Keratinocyte (primary cell): Measurements from ENCODE around the gene SEC14L2. TPM values are rescaled to one million over a fixed set of nuclear protein-coding genes. Genes with fewer than 3 reads are reported as not detected.

Experiments
- DNase-seq: peaks from one replicate; pipeline ENCODE4 v3.0.0-alpha.2; 2011; ENCODE audit warnings: low read depth, missing footprints, low spot score
- FAIRE-seq: peaks from 2 replicates; lab custom pipeline; 2011; peaks lifted over from hg19 to GRCh38; lab: Jason Lieb, UNC
- H2AFZ ChIP-seq: 2 replicates; pipeline ENCODE4 v1.6.0; 2012; ENCODE audit warnings: low read length, control low read depth, inconsistent platforms; ENCODE audit not compliant: control insufficient read depth
- H3K27ac ChIP-seq: 2 replicates; pipeline ENCODE4 v1.5.1; 2011; ENCODE audit warnings: low read length; ENCODE audit not compliant: control insufficient read depth, insufficient read depth
- H3K27me3 ChIP-seq: 3 replicates; pipeline ENCODE4 v1.6.0; 2011; ENCODE audit warnings: low read length; ENCODE audit not compliant: control insufficient read depth, insufficient read depth; ENCODE audit errors: extremely low read depth
- H3K36me3 ChIP-seq, 2 experiments: 2 replicates in 1 of 2; 3 replicates in 1 of 2; pipeline ENCODE4 v1.5.1; 2011; ENCODE audit warnings: low read length in 2 of 2, mild to moderate bottlenecking in 1 of 2; ENCODE audit not compliant: control insufficient read depth in 2 of 2, insufficient read depth in 2 of 2; ENCODE audit errors: extremely low read depth in 1 of 2
- H3K4me1 ChIP-seq: 3 replicates; pipeline ENCODE4 v1.5.1; 2011; ENCODE audit warnings: low read length; ENCODE audit not compliant: control insufficient read depth, insufficient read depth; ENCODE audit errors: extremely low read depth
- H3K4me2 ChIP-seq: 3 replicates; pipeline ENCODE4 v1.6.0; 2011; ENCODE audit warnings: low read depth, low read length; ENCODE audit not compliant: control insufficient read depth, insufficient read depth; ENCODE audit errors: extremely low read depth
- H3K4me3 ChIP-seq, 3 experiments: fragments of 200-600 bp in 1 of 3; sonication (generic) in 1 of 3; 2 replicates in 2 of 3; 3 replicates in 1 of 3; pipeline ENCODE4 v1.5.1; 2011 to 2016; ENCODE audit warnings: low read length in 3 of 3, mild to moderate bottlenecking in 3 of 3, control low read depth in 2 of 3, inconsistent platforms in 1 of 3, low read depth in 1 of 3, mixed read lengths in 1 of 3, mixed run types in 1 of 3, moderate library complexity in 1 of 3; ENCODE audit not compliant: control insufficient read depth in 2 of 3, insufficient read depth in 2 of 3; ENCODE audit errors: extremely low read depth in 1 of 3
- H3K79me2 ChIP-seq: 2 replicates; pipeline ENCODE4 v1.6.0; 2012; ENCODE audit warnings: low read length; ENCODE audit not compliant: control insufficient read depth, insufficient read depth
- H3K9ac ChIP-seq: 3 replicates; pipeline ENCODE4 v1.6.0; 2011; ENCODE audit warnings: low read length; ENCODE audit not compliant: control insufficient read depth, insufficient read depth; ENCODE audit errors: extremely low read depth
- H3K9me1 ChIP-seq: 3 replicates; pipeline ENCODE4 v1.6.0; 2011; ENCODE audit warnings: low read length; ENCODE audit not compliant: control insufficient read depth, insufficient read depth; ENCODE audit errors: extremely low read depth
- H3K9me3 ChIP-seq: 2 replicates; pipeline ENCODE4 v1.5.1; 2012; ENCODE audit warnings: low read depth, low read length; ENCODE audit not compliant: control insufficient read depth
- H4K20me1 ChIP-seq: 3 replicates; pipeline ENCODE4 v1.6.0; 2011; ENCODE audit warnings: low read length; ENCODE audit not compliant: control insufficient read depth, insufficient read depth; ENCODE audit errors: extremely low read depth
- EZH2 ChIP-seq: IDR thresholded peaks from one replicate; pipeline ENCODE4 v1.6.1; 2012; ENCODE audit warnings: inconsistent platforms, mild to moderate bottlenecking, low read length, moderate library complexity
- dilution Hi-C: fragments of 300-500 bp; cut with MboI; formaldehyde crosslinking; loops from one replicate; pipeline ENCODE4 v1.7.0; 2020; ENCODE audit warnings: low sequenced_read_pairs; ENCODE audit not compliant: extremely low pct_ligation_motif_present
- polyA plus RNA-seq, 5 experiments: library from polyadenylated mRNA; depleted of rRNA in 3 of 5; stranded (reverse) in 3 of 5; stranded (forward) in 1 of 5; unstranded in 1 of 5; fragments of >200 nt; gene quantifications; 1 replicate in 1 of 5; 2 replicates in 3 of 5; 3 replicates in 1 of 5; pipeline versions ENCODE4 v1.2.1 to v1.2.3, GENCODE V29; 2011 to 2012; ENCODE audit warnings: missing spikeins in 2 of 5, low read depth in 1 of 5, low replicate concordance in 1 of 5
- TF ChIP-seq, protein P1 (sequence below), 3 experiments: IDR thresholded peaks in 1 of 3; conservative IDR thresholded peaks in 1 of 3; optimal IDR thresholded peaks in 1 of 3; 2 replicates in 2 of 3; 3 replicates in 1 of 3; pipeline versions ENCODE3 to v1.5.1; 2011; ENCODE audit warnings: low read length in 3 of 3, mild to moderate bottlenecking in 3 of 3, moderate library complexity in 2 of 3, control low read depth in 1 of 3, inconsistent platforms in 1 of 3; ENCODE audit not compliant: insufficient read depth in 2 of 3; ENCODE audit errors: extremely low read depth in 1 of 3

SEC14L2 gene
- polyA plus RNA-seq, 1 donor (not counting 4 experiments of a cell fraction or from before 2014, with no cell fraction given), result 103 TPM

GRCh38 chr22:30455075-30455840 is 58.4 kb downstream of the SEC14L2 start:
- H2AFZ ChIP-seq, result no peak overlapping the region
- dilution Hi-C loops, result no loop called here
- no peaks in the 10 kb centered on the region for H3K9me1 ChIP-seq

DNA sequence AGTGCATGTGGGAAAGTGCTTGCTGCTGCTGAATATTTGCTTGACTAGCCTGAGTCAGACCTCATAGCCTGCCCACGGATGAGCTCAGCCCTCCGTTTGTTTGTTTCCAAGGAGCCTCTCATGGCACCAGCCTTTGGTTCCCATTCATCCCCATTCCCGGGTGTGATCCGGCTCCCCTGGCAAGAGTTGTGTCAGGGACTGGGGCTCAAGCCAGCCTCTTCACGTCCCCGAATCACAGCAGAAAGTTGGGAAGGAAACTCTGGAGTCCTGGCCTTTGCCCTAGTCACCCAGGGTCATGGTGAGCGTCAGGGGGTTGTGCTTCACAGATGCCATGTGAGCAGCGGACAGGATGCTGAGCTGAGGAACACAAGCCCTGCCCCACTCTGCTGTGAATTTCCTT is 61.2 kb downstream of the SEC14L2 start:
- no peak overlapping the region for H3K27ac ChIP-seq
- no peak overlapping the region for H3K9ac ChIP-seq
- no peak overlapping the region for H2AFZ ChIP-seq
- H3K4me2 ChIP-seq, result no peak overlapping the region
- TF ChIP-seq, protein P1, sequence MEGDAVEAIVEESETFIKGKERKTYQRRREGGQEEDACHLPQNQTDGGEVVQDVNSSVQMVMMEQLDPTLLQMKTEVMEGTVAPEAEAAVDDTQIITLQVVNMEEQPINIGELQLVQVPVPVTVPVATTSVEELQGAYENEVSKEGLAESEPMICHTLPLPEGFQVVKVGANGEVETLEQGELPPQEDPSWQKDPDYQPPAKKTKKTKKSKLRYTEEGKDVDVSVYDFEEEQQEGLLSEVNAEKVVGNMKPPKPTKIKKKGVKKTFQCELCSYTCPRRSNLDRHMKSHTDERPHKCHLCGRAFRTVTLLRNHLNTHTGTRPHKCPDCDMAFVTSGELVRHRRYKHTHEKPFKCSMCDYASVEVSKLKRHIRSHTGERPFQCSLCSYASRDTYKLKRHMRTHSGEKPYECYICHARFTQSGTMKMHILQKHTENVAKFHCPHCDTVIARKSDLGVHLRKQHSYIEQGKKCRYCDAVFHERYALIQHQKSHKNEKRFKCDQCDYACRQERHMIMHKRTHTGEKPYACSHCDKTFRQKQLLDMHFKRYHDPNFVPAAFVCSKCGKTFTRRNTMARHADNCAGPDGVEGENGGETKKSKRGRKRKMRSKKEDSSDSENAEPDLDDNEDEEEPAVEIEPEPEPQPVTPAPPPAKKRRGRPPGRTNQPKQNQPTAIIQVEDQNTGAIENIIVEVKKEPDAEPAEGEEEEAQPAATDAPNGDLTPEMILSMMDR (optimal IDR thresholded peaks at IDR 0.05 in 1 of 3, IDR thresholded peaks at IDR 0.05 in 1 of 3, conservative IDR thresholded peaks at IDR 0.05 in 1 of 3; ENCODE audit: extremely low read depth in 1 of 3, insufficient read depth in 2 of 3, low read length in 3 of 3), result no peak
- TF ChIP-seq EZH2, result no peak
- dilution Hi-C loops, result no loop called here
- H3K27me3 ChIP-seq, result no peaks in the 10 kb centered on the region
- H4K20me1 ChIP-seq, result peaks cover 3% of the 10 kb centered on the region
- H3K4me1 ChIP-seq, result no peaks in the 10 kb centered on the region
- FAIRE-seq (no peak), DNase-seq (no peak)
- H3K9me3 ChIP-seq, result no peaks in the 10 kb centered on the region
- no peaks in the 10 kb centered on the region for H3K36me3 ChIP-seq
- H3K9me1 ChIP-seq, result no peaks in the 10 kb centered on the region
- H3K4me3 ChIP-seq, result no peak overlapping the region
- H3K79me2 ChIP-seq, result no peaks in the 10 kb centered on the region

More at GRCh38 chr22:30455075-30455840, 58.4 kb downstream of the SEC14L2 start:
- Histone ChIP-seq H3K4me1 (no peaks in the 10 kb centered on the region), H3K27ac (no peak overlapping the region), H3K4me2 (no peak overlapping the region), H3K9ac (no peak overlapping the region), H3K36me3 (no peaks in the 10 kb centered on the region), H3K9me3 (no peaks in the 10 kb centered on the region), H3K27me3 (no peaks in the 10 kb centered on the region), H3K79me2 (no peaks in the 10 kb centered on the region), H3K4me3 (no peak overlapping the region), H4K20me1 (peaks cover 3% of the 10 kb centered on the region)
- no peak for TF ChIP-seq EZH2
- TF ChIP-seq, protein P1 (optimal IDR thresholded peaks at IDR 0.05 in 1 of 3, IDR thresholded peaks at IDR 0.05 in 1 of 3, conservative IDR thresholded peaks at IDR 0.05 in 1 of 3; ENCODE audit: extremely low read depth in 1 of 3, insufficient read depth in 2 of 3, low read length in 3 of 3), result no peak
- FAIRE-seq (no peak), DNase-seq (no peak)
